Coronary artery (tissue), 2 donors: Measurements from ENCODE around the gene SASS6.

ENCODE experiments used
- DNase-seq: peaks from one replicate; pipeline ENCODE4 v3.0.0-alpha.2; 2017; ENCODE audit warnings: low spot score
- H3K27ac ChIP-seq, 2 donors: fragments of 200-600 bp; sonication (generic); one replicate each; pipeline ENCODE4 v1.5.1; 2016 to 2019
- H3K4me3 ChIP-seq: fragments of 200-600 bp; sonication (generic); 2 replicates; pipeline ENCODE4 v1.5.1; 2016; ENCODE audit warnings: mild to moderate bottlenecking, moderate library complexity
- TF ChIP-seq, protein P1 (sequence below): fragments of 200-600 bp; sonication (generic); IDR thresholded peaks from one replicate; pipeline ENCODE4 v1.5.1; 2019; ENCODE audit warnings: antibody characterized with exemption

The SASS6 gene

GRCh38 chr1:100162881-100163280, 30.2 kb upstream of the SASS6 start:
- TF ChIP-seq, protein P1, sequence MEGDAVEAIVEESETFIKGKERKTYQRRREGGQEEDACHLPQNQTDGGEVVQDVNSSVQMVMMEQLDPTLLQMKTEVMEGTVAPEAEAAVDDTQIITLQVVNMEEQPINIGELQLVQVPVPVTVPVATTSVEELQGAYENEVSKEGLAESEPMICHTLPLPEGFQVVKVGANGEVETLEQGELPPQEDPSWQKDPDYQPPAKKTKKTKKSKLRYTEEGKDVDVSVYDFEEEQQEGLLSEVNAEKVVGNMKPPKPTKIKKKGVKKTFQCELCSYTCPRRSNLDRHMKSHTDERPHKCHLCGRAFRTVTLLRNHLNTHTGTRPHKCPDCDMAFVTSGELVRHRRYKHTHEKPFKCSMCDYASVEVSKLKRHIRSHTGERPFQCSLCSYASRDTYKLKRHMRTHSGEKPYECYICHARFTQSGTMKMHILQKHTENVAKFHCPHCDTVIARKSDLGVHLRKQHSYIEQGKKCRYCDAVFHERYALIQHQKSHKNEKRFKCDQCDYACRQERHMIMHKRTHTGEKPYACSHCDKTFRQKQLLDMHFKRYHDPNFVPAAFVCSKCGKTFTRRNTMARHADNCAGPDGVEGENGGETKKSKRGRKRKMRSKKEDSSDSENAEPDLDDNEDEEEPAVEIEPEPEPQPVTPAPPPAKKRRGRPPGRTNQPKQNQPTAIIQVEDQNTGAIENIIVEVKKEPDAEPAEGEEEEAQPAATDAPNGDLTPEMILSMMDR: no peak
- no peak for DNase-seq
- no peak overlapping the region for H3K27ac ChIP-seq
- no peak overlapping the region for H3K4me3 ChIP-seq

GRCh38 chr1:100152271-100152670, 19.5 kb upstream of the SASS6 start:
- DNase-seq: no peak
- Histone ChIP-seq H3K4me3 (no peak overlapping the region), H3K27ac (no peak overlapping the region)
- TF ChIP-seq, protein P1: no peak

GRCh38 chr1:100151679-100152078, 18.9 kb upstream of the SASS6 start:
- DNase-seq: no peak
- no peak overlapping the region for H3K4me3 ChIP-seq
- TF ChIP-seq, protein P1: no peak
- no peak overlapping the region for H3K27ac ChIP-seq

DNA sequence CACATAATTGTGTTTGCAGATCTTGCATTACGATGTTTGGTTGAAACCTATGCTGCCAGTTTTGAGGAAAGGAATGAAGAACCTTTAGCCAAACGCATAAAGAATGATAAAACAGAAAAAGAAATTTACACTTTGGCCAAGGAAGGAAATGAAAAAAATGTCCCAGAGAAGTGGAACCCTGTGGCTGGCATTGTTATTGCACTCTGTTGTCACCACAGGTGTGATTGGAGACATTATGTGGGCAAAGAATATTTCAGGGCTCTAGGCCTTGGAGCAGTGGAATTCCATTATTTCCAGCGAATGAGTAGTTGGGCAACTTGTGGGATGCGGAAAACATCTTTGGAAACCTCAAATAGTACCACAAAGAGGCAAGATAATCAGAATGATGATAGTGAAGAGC, 15.1 kb upstream of the SASS6 start:
- TF ChIP-seq, protein P1: no peak
- no peak for DNase-seq
- Histone ChIP-seq H3K27ac (no peak overlapping the region), H3K4me3 (no peak overlapping the region)

- Histone ChIP-seq H3K4me3 (no peak overlapping the region), H3K27ac (no peak overlapping the region)
- TF ChIP-seq, protein P1: no peak
- DNase-seq: no peak
Observed at GRCh38 chr1:100146958-100147357, 14.2 kb upstream of the SASS6 start.

DNA sequence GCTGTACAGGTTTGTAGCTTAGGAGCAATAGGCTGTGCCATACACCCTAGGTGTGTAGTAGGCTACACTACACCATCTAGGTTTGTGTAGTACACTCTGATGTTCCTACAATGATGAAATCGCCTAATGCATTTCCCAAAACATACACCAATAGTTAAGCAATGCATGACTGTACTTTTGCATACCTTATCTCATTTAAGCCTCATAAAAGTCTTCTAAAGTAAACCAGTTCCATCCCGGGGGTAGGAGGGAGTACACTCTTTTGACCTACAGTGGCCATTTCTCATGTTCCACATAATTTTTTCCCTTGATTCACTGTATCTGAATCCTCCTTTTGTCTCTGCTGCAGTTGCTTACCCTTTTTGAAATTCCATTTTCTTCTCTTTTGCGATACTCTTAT, 12.4 kb upstream of the SASS6 start:
- TF ChIP-seq, protein P1: no peak
- Histone ChIP-seq H3K27ac (no peak overlapping the region), H3K4me3 (no peak overlapping the region)
- DNase-seq: no peak

DNA sequence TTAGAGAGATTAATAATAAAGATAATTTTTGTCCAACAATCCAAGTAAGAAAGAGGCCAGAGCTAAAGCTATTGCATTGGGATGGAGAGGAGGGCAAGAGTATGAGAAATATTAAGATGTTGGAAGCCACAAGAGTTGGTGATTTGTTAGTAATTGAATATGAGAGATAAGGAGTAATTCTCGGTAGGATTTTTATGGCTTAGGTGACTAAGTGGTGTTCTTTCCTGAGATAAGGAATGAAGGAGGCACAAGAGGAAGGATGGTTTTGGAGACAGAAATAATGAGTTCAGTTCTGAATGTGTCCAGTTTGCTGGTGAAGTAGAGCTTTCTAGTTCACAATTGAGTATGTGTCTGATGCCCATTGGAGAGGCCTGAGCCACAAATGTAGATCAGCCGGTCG, 9.6 kb upstream of the SASS6 start:
- TF ChIP-seq, protein P1: no peak

More for the DNA sequence above, 9.6 kb upstream of the SASS6 start:
- Histone ChIP-seq H3K27ac (no peak overlapping the region), H3K4me3 (no peak overlapping the region)
- DNase-seq: no peak
